GM12878 (cell line): ENCODE results near the gene VASH2. TPM values are rescaled to one million over a fixed set of nuclear protein-coding genes. Genes with fewer than 3 reads are reported as not detected.

ENCODE experiments used
- BMI1 ChIP-seq: fragments of 450-650 bp; IDR thresholded peaks from 2 replicates; pipeline ENCODE4 v1.6.1; 2016; ENCODE audit warnings: mild to moderate bottlenecking, moderate library complexity, borderline replicate concordance
- CBX5 ChIP-seq: sonication (generic); IDR thresholded peaks from 2 replicates; pipeline ENCODE4 v1.6.1; 2016; ENCODE audit warnings: low read depth, moderate library complexity, mild to moderate bottlenecking, inconsistent platforms
- CREB1 ChIP-seq: IDR thresholded peaks from 2 replicates; pipeline ENCODE4 v1.6.1; 2012; ENCODE audit warnings: low read depth, mild to moderate bottlenecking, inconsistent platforms
- EGR1 ChIP-seq, 2 experiments: IDR thresholded peaks; 1 replicate in 1 of 2; 2 replicates in 1 of 2; pipeline ENCODE4 v1.6.1; 2011 to 2012; ENCODE audit warnings: low read depth in 2 of 2, low read length in 2 of 2, borderline replicate concordance in 1 of 2, mild to moderate bottlenecking in 1 of 2, moderate library complexity in 1 of 2
- EZH2 ChIP-seq: IDR thresholded peaks from 2 replicates; pipeline ENCODE4 v1.6.1; 2012; ENCODE audit warnings: low read depth, mild to moderate bottlenecking, control low read depth, inconsistent platforms, low read length, borderline replicate concordance; ENCODE audit not compliant: control insufficient read depth
- FOS ChIP-seq: IDR thresholded peaks from 3 replicates; pipeline ENCODE4 v1.6.1; 2011; ENCODE audit warnings: borderline replicate concordance; ENCODE audit not compliant: insufficient read length; ENCODE audit errors: extremely low read depth
- IKZF1 ChIP-seq: fragments of 450-650 bp; conservative IDR thresholded peaks from 2 replicates; pipeline ENCODE4 v1.6.1; 2017; ENCODE audit warnings: antibody characterized with exemption, mild to moderate bottlenecking
- IRF4 ChIP-seq: IDR thresholded peaks from 2 replicates; pipeline ENCODE4 v1.6.1; 2011; ENCODE audit warnings: low read depth, low read length
- PAX8 ChIP-seq: fragments of 450-650 bp; IDR thresholded peaks from 2 replicates; pipeline ENCODE4 v1.6.1; 2017; ENCODE audit warnings: mild to moderate bottlenecking, moderate library complexity
- SP1 ChIP-seq: IDR thresholded peaks from one replicate; pipeline ENCODE4 v1.6.1; 2011; ENCODE audit warnings: low read depth, low read length
- SPI1 ChIP-seq: IDR thresholded peaks from 2 replicates; pipeline ENCODE4 v1.6.1; 2011; ENCODE audit warnings: low read depth, mild to moderate bottlenecking, low read length, moderate library complexity, borderline replicate concordance; ENCODE audit not compliant: insufficient read depth
- TAF1 ChIP-seq: IDR thresholded peaks from 2 replicates; pipeline ENCODE4 v1.6.1; 2011; ENCODE audit warnings: mild to moderate bottlenecking, low read depth, low read length, borderline replicate concordance
- TCF3 ChIP-seq: IDR thresholded peaks from 2 replicates; pipeline ENCODE4 v1.6.1; 2012; ENCODE audit warnings: low read depth, mild to moderate bottlenecking, low read length, borderline replicate concordance; ENCODE audit not compliant: insufficient read depth
- YBX1 ChIP-seq: fragments of 450-650 bp; IDR thresholded peaks from 2 replicates; pipeline ENCODE4 v1.6.1; 2016; ENCODE audit warnings: antibody characterized with exemption
- ZNF24 ChIP-seq: fragments of 450-650 bp; IDR thresholded peaks from 2 replicates; pipeline ENCODE4 v1.6.1; 2017; ENCODE audit warnings: antibody characterized with exemption, mild to moderate bottlenecking
- polyA plus RNA-seq, 11 experiments: library from polyadenylated mRNA; depleted of rRNA in 4 of 11; unstranded in 6 of 11; stranded (reverse) in 5 of 11; fragments of >200 nt; fragmentation: Nextera tagmentation in 4 of 11; fragmentation: Illumina TruSeq in 1 of 11; extraction: Ambion mirVana in 4 of 11; extraction: Trizol in 1 of 11; gene quantifications; 1 replicate in 1 of 11; 2 replicates in 10 of 11; pipeline versions ENCODE4 v1.2.1 to v1.2.3, GENCODE V29; 2011 to 2016; ENCODE audit warnings: inconsistent platforms in 2 of 11, missing spikeins in 2 of 11, low read depth in 1 of 11
- total RNA-seq, 4 experiments: library from RNA; depleted of rRNA in 3 of 4; stranded (reverse); fragments of >200 nt in 3 of 4; fragmentation: Illumina TruSeq in 1 of 4; extraction: Trizol in 1 of 4; gene quantifications; 2 replicates each; pipeline versions ENCODE4 v1.2.1 to v1.2.3, GENCODE V29; 2013 to 2021
- TF ChIP-seq, protein P1 (sequence below): fragments of 450-650 bp; IDR thresholded peaks from 2 replicates; pipeline ENCODE4 v1.6.1; 2016; ENCODE audit warnings: mild to moderate bottlenecking, moderate library complexity, borderline replicate concordance
- TF ChIP-seq, protein P2 (sequence below): IDR thresholded peaks from 2 replicates; pipeline ENCODE4 v1.6.1; 2011; ENCODE audit warnings: borderline replicate concordance, low read depth, mild to moderate bottlenecking, moderate library complexity, mixed read lengths, low read length; ENCODE audit not compliant: insufficient read depth; ENCODE audit errors: extremely low read length
- TF ChIP-seq, protein P3 (sequence below): fragments of 450-650 bp; IDR thresholded peaks from 2 replicates; pipeline ENCODE4 v1.6.1; 2017; ENCODE audit warnings: antibody characterized with exemption, mild to moderate bottlenecking, moderate library complexity
- TF ChIP-seq, protein P4 (sequence below): fragments of 450-650 bp; IDR thresholded peaks from 2 replicates; pipeline ENCODE4 v1.6.1; 2017; ENCODE audit warnings: mild to moderate bottlenecking, moderate library complexity

VASH2 gene
- total and polyA plus RNA-seq, 10 of the 15 experiments (the other 5 are each of a cell fraction or from before 2014, with no cell fraction given), result 5.4 to 29.7 (median 21.7) TPM

DNA sequence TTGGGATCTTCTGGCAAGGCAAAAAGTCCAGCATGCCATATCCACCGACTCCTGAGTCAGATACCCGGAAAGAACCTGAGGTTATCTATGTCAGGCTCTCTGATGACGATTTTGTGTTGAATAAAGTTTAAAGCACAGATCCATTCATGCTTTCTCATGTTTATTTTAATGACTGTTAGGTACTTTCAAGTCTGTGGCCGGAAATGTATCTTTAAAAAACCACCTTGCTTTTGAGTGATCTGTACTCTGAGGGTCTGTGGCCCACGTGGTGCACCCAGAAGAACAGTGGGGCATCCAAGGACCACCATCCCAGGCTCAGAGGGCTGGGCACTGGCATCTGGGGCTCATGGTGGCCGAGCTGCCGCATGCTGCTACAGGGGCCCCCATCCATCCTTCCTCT lies 30.1 kb upstream of the VASH2 start (continued):
- TF ChIP-seq TAF1, result no peak
- no peak for TF ChIP-seq FOS
- no peak for TF ChIP-seq BMI1
- TF ChIP-seq, protein P1, sequence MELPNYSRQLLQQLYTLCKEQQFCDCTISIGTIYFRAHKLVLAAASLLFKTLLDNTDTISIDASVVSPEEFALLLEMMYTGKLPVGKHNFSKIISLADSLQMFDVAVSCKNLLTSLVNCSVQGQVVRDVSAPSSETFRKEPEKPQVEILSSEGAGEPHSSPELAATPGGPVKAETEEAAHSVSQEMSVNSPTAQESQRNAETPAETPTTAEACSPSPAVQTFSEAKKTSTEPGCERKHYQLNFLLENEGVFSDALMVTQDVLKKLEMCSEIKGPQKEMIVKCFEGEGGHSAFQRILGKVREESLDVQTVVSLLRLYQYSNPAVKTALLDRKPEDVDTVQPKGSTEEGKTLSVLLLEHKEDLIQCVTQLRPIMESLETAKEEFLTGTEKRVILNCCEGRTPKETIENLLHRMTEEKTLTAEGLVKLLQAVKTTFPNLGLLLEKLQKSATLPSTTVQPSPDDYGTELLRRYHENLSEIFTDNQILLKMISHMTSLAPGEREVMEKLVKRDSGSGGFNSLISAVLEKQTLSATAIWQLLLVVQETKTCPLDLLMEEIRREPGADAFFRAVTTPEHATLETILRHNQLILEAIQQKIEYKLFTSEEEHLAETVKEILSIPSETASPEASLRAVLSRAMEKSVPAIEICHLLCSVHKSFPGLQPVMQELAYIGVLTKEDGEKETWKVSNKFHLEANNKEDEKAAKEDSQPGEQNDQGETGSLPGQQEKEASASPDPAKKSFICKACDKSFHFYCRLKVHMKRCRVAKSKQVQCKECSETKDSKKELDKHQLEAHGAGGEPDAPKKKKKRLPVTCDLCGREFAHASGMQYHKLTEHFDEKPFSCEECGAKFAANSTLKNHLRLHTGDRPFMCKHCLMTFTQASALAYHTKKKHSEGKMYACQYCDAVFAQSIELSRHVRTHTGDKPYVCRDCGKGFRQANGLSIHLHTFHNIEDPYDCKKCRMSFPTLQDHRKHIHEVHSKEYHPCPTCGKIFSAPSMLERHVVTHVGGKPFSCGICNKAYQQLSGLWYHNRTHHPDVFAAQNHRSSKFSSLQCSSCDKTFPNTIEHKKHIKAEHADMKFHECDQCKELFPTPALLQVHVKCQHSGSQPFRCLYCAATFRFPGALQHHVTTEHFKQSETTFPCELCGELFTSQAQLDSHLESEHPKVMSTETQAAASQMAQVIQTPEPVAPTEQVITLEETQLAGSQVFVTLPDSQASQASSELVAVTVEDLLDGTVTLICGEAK, result peak; percentile 88
- no peak for TF ChIP-seq EGR1 (IDR thresholded peaks at IDR 0.05; ENCODE audit: borderline replicate concordance in 1 of 2, low read depth in 2 of 2, low read length in 2 of 2)
- no peak for TF ChIP-seq TCF3
- TF ChIP-seq IKZF1, result 0 out of 2 replicates have a peak, but pooled peaks have one; percentile 22
- peak; percentile 58; the same call in 1 of the 2 replicates for TF ChIP-seq CREB1
- TF ChIP-seq, protein P2, sequence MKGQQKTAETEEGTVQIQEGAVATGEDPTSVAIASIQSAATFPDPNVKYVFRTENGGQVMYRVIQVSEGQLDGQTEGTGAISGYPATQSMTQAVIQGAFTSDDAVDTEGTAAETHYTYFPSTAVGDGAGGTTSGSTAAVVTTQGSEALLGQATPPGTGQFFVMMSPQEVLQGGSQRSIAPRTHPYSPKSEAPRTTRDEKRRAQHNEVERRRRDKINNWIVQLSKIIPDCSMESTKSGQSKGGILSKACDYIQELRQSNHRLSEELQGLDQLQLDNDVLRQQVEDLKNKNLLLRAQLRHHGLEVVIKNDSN, result peak; percentile 66
- TF ChIP-seq, protein P3, sequence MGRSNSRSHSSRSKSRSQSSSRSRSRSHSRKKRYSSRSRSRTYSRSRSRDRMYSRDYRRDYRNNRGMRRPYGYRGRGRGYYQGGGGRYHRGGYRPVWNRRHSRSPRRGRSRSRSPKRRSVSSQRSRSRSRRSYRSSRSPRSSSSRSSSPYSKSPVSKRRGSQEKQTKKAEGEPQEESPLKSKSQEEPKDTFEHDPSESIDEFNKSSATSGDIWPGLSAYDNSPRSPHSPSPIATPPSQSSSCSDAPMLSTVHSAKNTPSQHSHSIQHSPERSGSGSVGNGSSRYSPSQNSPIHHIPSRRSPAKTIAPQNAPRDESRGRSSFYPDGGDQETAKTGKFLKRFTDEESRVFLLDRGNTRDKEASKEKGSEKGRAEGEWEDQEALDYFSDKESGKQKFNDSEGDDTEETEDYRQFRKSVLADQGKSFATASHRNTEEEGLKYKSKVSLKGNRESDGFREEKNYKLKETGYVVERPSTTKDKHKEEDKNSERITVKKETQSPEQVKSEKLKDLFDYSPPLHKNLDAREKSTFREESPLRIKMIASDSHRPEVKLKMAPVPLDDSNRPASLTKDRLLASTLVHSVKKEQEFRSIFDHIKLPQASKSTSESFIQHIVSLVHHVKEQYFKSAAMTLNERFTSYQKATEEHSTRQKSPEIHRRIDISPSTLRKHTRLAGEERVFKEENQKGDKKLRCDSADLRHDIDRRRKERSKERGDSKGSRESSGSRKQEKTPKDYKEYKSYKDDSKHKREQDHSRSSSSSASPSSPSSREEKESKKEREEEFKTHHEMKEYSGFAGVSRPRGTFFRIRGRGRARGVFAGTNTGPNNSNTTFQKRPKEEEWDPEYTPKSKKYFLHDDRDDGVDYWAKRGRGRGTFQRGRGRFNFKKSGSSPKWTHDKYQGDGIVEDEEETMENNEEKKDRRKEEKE, result no peak
- no peak for TF ChIP-seq ZNF24
- no peak for TF ChIP-seq EZH2
- no peak for TF ChIP-seq YBX1
- no peak for TF ChIP-seq PAX8
- TF ChIP-seq, protein P4, sequence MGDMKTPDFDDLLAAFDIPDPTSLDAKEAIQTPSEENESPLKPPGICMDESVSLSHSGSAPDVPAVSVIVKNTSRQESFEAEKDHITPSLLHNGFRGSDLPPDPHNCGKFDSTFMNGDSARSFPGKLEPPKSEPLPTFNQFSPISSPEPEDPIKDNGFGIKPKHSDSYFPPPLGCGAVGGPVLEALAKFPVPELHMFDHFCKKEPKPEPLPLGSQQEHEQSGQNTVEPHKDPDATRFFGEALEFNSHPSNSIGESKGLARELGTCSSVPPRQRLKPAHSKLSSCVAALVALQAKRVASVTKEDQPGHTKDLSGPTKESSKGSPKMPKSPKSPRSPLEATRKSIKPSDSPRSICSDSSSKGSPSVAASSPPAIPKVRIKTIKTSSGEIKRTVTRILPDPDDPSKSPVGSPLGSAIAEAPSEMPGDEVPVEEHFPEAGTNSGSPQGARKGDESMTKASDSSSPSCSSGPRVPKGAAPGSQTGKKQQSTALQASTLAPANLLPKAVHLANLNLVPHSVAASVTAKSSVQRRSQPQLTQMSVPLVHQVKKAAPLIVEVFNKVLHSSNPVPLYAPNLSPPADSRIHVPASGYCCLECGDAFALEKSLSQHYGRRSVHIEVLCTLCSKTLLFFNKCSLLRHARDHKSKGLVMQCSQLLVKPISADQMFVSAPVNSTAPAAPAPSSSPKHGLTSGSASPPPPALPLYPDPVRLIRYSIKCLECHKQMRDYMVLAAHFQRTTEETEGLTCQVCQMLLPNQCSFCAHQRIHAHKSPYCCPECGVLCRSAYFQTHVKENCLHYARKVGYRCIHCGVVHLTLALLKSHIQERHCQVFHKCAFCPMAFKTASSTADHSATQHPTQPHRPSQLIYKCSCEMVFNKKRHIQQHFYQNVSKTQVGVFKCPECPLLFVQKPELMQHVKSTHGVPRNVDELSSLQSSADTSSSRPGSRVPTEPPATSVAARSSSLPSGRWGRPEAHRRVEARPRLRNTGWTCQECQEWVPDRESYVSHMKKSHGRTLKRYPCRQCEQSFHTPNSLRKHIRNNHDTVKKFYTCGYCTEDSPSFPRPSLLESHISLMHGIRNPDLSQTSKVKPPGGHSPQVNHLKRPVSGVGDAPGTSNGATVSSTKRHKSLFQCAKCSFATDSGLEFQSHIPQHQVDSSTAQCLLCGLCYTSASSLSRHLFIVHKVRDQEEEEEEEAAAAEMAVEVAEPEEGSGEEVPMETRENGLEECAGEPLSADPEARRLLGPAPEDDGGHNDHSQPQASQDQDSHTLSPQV, result no peak
- no peak for TF ChIP-seq IRF4
- TF ChIP-seq CBX5, result no peak
- no peak for TF ChIP-seq SPI1
- TF ChIP-seq SP1, result no peak
